Mesothelial cell of epicardium (in vitro differentiated cells): ENCODE data around the gene HSPA12B. TPM values are rescaled to one million over a fixed set of nuclear protein-coding genes. Genes with fewer than 3 reads are reported as not detected.

Experiments used
- DNase-seq, 2 experiments: peaks; one replicate each; pipeline ENCODE4 v3.0.0; 2021; ENCODE audit warnings: low spot score in 2 of 2; ENCODE audit not compliant: unreplicated experiment in 2 of 2
- H3K27ac Mint-ChIP-seq: 2 replicates; pipeline ENCODE4 v1.8.0; 2021; ENCODE audit warnings: mixed read lengths
- H3K27me3 Mint-ChIP-seq: 2 replicates; pipeline ENCODE4 v1.8.0; 2021; ENCODE audit warnings: low read depth, mixed read lengths
- H3K36me3 Mint-ChIP-seq: 2 replicates; pipeline ENCODE4 v1.8.0; 2021; ENCODE audit warnings: mixed read lengths
- H3K4me1 Mint-ChIP-seq: 2 replicates; pipeline ENCODE4 v1.8.0; 2021; ENCODE audit warnings: mixed read lengths
- H3K4me3 Mint-ChIP-seq: 2 replicates; pipeline ENCODE4 v1.8.0; 2021; ENCODE audit warnings: mild to moderate bottlenecking, moderate library complexity, mixed read lengths
- H3K9me3 Mint-ChIP-seq: 2 replicates; pipeline ENCODE4 v1.8.0; 2021; ENCODE audit warnings: mixed read lengths
- CTCF ChIP-seq: fragments of 200-600 bp; sonication (generic); IDR thresholded peaks from one replicate; pipeline ENCODE4 v1.5.0; 2021; ENCODE audit warnings: antibody characterized with exemption; ENCODE audit not compliant: unreplicated experiment
- total RNA-seq: library from RNA; stranded (reverse); gene quantifications from 3 replicates; pipeline ENCODE4 v1.2.1, GENCODE V29; 2021

HSPA12B gene
- total RNA-seq, 1 donor from 2014 or later = 13.0 TPM

GRCh38 chr20:3755814-3756480 is 23.5 kb downstream of the HSPA12B start:
- Mint-ChIP-seq H3K9me3 (no peaks in the 10 kb centered on the region), H3K27ac (no peak overlapping the region), H3K27me3 (peaks cover 15% of the 10 kb centered on the region), H3K4me1 (peaks cover 5% of the 10 kb centered on the region), H3K36me3 (peaks cover 6% of the 10 kb centered on the region), H3K4me3 (no peak overlapping the region)
- no peak for TF ChIP-seq CTCF
- DNase-seq = peak in 1 of 2 experiments; percentile 8

GRCh38 chr20:3757268-3757667 is 24.8 kb downstream of the HSPA12B start:
- no peak overlapping the region for H3K4me3 Mint-ChIP-seq
- H3K4me1 Mint-ChIP-seq = peaks cover 6% of the 10 kb centered on the region
- DNase-seq = no peak
- H3K36me3 Mint-ChIP-seq = peaks cover 6% of the 10 kb centered on the region
- no peak for TF ChIP-seq CTCF
- no peaks in the 10 kb centered on the region for H3K9me3 Mint-ChIP-seq
- no peak overlapping the region for H3K27ac Mint-ChIP-seq
- H3K27me3 Mint-ChIP-seq = peaks cover 7% of the 10 kb centered on the region

GRCh38 chr20:3758566-3758965 is 26.1 kb downstream of the HSPA12B start:
- peaks cover 6% of the 10 kb centered on the region for H3K4me1 Mint-ChIP-seq
- peaks cover 6% of the 10 kb centered on the region for H3K36me3 Mint-ChIP-seq
- no peak for DNase-seq
- no peaks in the 10 kb centered on the region for H3K27me3 Mint-ChIP-seq
- H3K27ac Mint-ChIP-seq = no peak overlapping the region
- no peak overlapping the region for H3K4me3 Mint-ChIP-seq
- no peak for TF ChIP-seq CTCF
- no peaks in the 10 kb centered on the region for H3K9me3 Mint-ChIP-seq

- no peak for DNase-seq
- no peaks in the 10 kb centered on the region for H3K9me3 Mint-ChIP-seq
- no peaks in the 10 kb centered on the region for H3K27me3 Mint-ChIP-seq
- no peak overlapping the region for H3K27ac Mint-ChIP-seq
- peaks cover 6% of the 10 kb centered on the region for H3K4me1 Mint-ChIP-seq
- H3K36me3 Mint-ChIP-seq = peaks cover 6% of the 10 kb centered on the region
- TF ChIP-seq CTCF = no peak
- no peak overlapping the region for H3K4me3 Mint-ChIP-seq
Measured at GRCh38 chr20:3759316-3759823, 26.9 kb downstream of the HSPA12B start.

GRCh38 chr20:3759884-3760283 is 27.4 kb downstream of the HSPA12B start:
- no peak overlapping the region for H3K27ac Mint-ChIP-seq
- H3K4me3 Mint-ChIP-seq = no peak overlapping the region
- H3K4me1 Mint-ChIP-seq = peaks cover 6% of the 10 kb centered on the region

More at GRCh38 chr20:3759884-3760283, 27.4 kb downstream of the HSPA12B start:
- Mint-ChIP-seq H3K9me3 (no peaks in the 10 kb centered on the region), H3K27me3 (no peaks in the 10 kb centered on the region), H3K36me3 (peaks cover 6% of the 10 kb centered on the region)
- DNase-seq = no peak
- TF ChIP-seq CTCF = no peak
